ENCODE measurements around the gene PPM1B. TPM values are rescaled to one million over a fixed set of nuclear protein-coding genes. Genes with fewer than 3 reads are reported as not detected.

The PPM1B gene
- total and polyA plus RNA-seq, 10 of the 15 experiments (the other 5 are each of a cell fraction or from before 2014, with no cell fraction given), result 12.5 to 53.4 (median 33.7) TPM

- TF ChIP-seq RELA (IDR thresholded peaks at IDR 0.05; ENCODE audit: borderline replicate concordance, partially characterized antibody) (no peak), ZNF687 (IDR thresholded peaks at IDR 0.05) (no peak), HDGF (IDR thresholded peaks at IDR 0.05) (peak; percentile 89), YY1 (IDR thresholded peaks at IDR 0.05; ENCODE audit: low read depth, low read length) (peak; percentile 73), ZNF207 (IDR thresholded peaks at IDR 0.05; ENCODE audit: borderline replicate concordance) (no peak), E2F4 (IDR thresholded peaks at IDR 0.05; ENCODE audit: low read depth, low read length) (peak; percentile 43; the same call in 1 of the 2 replicates), RELB (IDR thresholded peaks at IDR 0.05; ENCODE audit: low read depth) (peak; percentile 46), SIN3A (IDR thresholded peaks at IDR 0.05; ENCODE audit: low read depth, low read length) (peak; percentile 96), DPF2 (IDR thresholded peaks at IDR 0.05) (peak; percentile 61; the same call in 1 of the 2 replicates), CHD4 (IDR thresholded peaks at IDR 0.05) (no peak), HCFC1 (IDR thresholded peaks at IDR 0.05; ENCODE audit: low read length) (peak; percentile 54), LARP7 (IDR thresholded peaks at IDR 0.05) (peak; percentile 95; the same call in 1 of the 2 replicates), NR2C2 (IDR thresholded peaks at IDR 0.05; ENCODE audit: borderline replicate concordance, control insufficient read depth, insufficient read length, low read depth) (peak; percentile 81), PKNOX1 (IDR thresholded peaks at IDR 0.05) (peak; percentile 28), WRNIP1 (IDR thresholded peaks at IDR 0.05; ENCODE audit: borderline replicate concordance, low read depth, low read length) (0 out of 2 replicates have a peak, but pooled peaks have one; percentile 65), POLR2A (IDR thresholded peaks at IDR 0.05; ENCODE audit: low read depth, low read length) (no peak; the same call in 1 of the 2 replicates), NFXL1 (IDR thresholded peaks at IDR 0.05; ENCODE audit: borderline replicate concordance) (no peak), FOXK2 (IDR thresholded peaks at IDR 0.05) (peak; percentile 66; the same call in 1 of the 2 replicates), IRF3 (IDR thresholded peaks at IDR 0.05) (no peak)
Measured at GRCh38 chr2:44169155-44169898, 652 bp downstream of the PPM1B start (continued).

Data from GM12878 (cell line).